Mononuclear cell (primary cell): ENCODE measurements around the gene MCTP1. TPM values are rescaled to one million over a fixed set of nuclear protein-coding genes. Genes with fewer than 3 reads are reported as not detected.

Experiments
- H3K27me3 ChIP-seq: 2 replicates; pipeline ENCODE4 v1.6.0; 2011; ENCODE audit warnings: low read length, control low read depth; ENCODE audit not compliant: insufficient read depth
- H3K4me1 ChIP-seq: 2 replicates; pipeline ENCODE4 v1.5.1; 2011; ENCODE audit warnings: mild to moderate bottlenecking, low read length, control low read depth; ENCODE audit not compliant: insufficient read depth
- H3K4me3 ChIP-seq: 2 replicates; pipeline ENCODE4 v1.5.1; 2011; ENCODE audit warnings: mild to moderate bottlenecking, low read length, moderate library complexity
- H3K9me3 ChIP-seq: 2 replicates; pipeline ENCODE4 v1.5.1; 2011; ENCODE audit warnings: low read depth, mild to moderate bottlenecking, control low read depth, low read length
- total RNA-seq: library from RNA; depleted of rRNA; stranded (reverse); fragments of >200 nt; gene quantifications from one replicate; pipeline ENCODE4 v1.2.3, GENCODE V29; 2012

The MCTP1 gene
- total RNA-seq, 1 donor, result 33.6 TPM

DNA sequence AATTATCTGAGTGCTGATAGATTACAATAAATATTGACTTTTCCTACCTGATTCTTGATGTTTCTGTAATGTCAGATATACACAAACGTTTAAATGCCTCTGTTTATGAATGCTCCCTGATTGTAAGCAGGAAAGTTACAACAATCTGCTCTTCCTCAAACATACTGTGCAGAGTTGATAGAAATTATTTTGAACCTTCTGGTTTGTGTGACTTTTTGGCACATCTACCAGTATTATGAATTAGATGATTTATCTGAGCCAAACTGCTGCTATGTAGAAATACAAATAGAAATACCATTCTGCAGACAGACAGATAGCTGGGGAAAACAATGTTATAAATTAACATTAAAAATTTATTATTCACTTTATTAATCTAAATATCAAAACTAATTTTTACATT is 553.4 kb downstream of the MCTP1 start:
- Histone ChIP-seq H3K4me1 (no peaks in the 10 kb centered on the region), H3K4me3 (no peak overlapping the region), H3K9me3 (no peaks in the 10 kb centered on the region), H3K27me3 (no peaks in the 10 kb centered on the region)

DNA sequence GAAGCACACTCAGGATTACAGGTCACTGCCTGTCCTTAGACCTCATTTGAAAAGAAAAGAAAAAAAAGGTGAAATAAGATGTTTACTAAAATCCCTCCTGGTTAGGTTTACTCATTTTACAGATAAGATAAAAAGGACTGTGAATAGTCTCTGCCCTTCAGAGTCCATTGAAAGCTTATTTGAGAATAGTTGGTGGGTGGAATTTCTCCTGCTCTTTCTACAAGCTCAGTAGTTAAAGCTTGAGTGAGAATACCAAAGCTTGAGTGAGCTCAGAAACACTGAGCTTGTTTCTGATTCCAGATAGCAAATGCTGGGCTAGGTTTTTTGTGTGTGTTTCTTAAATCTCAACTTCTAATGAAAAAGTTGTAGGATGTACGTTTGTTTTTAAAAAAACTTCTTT is 559.8 kb downstream of the MCTP1 start:
- Histone ChIP-seq H3K4me1 (no peaks in the 10 kb centered on the region), H3K4me3 (no peak overlapping the region), H3K27me3 (no peaks in the 10 kb centered on the region), H3K9me3 (no peaks in the 10 kb centered on the region)

DNA sequence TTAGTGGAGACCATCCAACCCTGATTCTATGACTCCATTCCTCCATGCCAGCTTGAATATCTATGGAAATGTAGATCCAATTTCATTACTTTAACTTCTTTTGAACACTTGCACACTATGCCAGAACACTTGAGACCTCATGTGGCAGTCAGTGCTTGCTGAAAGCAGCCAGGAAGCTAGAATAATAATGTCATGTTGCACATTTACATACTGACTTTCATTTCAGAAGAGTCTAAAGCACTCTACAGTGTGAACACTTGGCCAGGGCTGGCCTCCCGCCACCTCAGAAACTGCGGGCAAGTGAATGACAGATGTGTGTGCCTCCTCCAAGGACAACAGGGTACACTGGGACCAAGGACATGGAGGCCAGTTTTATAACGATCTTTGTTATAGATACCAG is 569.1 kb downstream of the MCTP1 start:
- Histone ChIP-seq H3K4me3 (no peak overlapping the region), H3K9me3 (no peaks in the 10 kb centered on the region), H3K27me3 (no peaks in the 10 kb centered on the region), H3K4me1 (no peaks in the 10 kb centered on the region)

DNA sequence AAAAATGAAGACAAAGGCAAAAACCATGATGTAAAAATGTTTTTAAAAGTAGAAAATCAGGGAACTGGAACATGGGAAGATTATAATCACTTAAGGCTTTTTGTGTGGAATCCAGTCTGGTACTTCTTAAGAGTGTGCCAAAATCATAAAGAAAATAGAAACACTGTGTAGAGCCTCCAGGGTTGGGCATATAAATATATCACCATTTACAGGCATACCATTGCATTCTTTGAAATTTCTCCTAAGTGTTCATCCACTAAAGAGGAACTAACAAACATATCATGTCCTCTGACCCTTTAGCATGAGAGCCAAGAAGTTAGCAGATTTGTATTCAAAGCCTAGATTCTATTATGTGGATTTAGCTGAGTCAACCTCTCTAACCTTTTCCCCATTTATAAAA is 573.1 kb downstream of the MCTP1 start:
- H3K4me1 ChIP-seq, result no peaks in the 10 kb centered on the region
- H3K27me3 ChIP-seq, result no peaks in the 10 kb centered on the region

DNA sequence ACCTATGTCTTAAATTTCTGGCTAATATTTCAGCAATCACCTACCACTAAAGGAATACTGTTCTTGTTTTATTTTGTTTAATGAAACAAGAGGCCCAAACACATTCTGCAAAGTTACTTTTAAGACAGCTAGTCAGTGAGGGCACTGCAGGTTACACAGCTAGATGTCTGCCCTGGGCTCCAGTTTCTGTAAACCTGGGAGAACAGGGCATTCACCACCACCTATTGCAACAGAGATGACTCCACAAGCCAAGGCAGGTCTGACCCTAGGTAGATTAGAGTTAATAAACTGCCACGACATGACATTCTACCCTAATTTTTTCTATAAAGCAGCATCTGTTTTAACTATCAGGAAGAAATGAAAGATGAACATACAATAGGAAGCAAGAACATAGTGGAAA is 575.6 kb downstream of the MCTP1 start:
- no peaks in the 10 kb centered on the region for H3K4me1 ChIP-seq
- H3K9me3 ChIP-seq, result no peaks in the 10 kb centered on the region
- no peak overlapping the region for H3K4me3 ChIP-seq
- no peaks in the 10 kb centered on the region for H3K27me3 ChIP-seq

More for the DNA sequence above, 573.1 kb downstream of the MCTP1 start:
- H3K9me3 ChIP-seq, result no peaks in the 10 kb centered on the region
- H3K4me3 ChIP-seq, result no peak overlapping the region

DNA sequence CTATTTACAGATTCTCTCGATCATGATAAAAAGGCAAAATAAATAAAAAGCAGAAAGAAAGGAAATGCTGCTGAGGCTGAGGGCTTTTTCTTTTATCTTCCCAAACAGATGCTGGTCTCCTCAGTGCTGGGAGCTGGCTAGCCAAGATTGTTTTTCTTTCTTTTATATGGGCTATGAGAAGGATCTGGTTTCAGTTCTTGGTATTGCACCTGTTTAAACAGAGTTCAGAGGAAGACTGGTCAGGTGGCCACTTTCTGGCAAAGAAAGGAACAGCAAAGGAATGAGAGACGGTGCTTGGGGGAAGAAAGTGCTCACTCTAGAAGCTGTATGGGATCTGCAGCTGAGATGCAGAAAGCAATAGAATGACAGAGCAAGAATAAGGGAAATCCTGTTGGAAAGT is 577.5 kb downstream of the MCTP1 start:
- H3K4me3 ChIP-seq, result no peak overlapping the region
- no peaks in the 10 kb centered on the region for H3K27me3 ChIP-seq
- H3K4me1 ChIP-seq, result no peaks in the 10 kb centered on the region
- no peaks in the 10 kb centered on the region for H3K9me3 ChIP-seq

DNA sequence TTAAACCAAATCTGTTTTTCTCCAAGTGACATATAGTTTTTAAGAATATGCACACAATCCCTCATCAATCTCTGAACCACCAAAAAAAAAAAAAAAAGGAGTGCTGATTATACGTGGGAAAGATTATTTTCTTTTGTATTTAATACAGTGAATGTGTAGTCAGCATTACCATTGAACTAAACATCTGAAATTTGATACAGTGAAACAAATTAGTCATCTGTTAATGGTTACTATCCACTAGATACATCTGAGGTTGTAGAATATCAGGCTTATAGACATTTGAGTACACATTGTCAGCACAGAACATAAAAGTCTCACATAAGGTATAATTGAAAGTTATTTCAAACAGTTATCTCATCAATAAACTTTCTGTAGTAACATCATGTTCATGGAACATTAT is 579.5 kb downstream of the MCTP1 start:
- Histone ChIP-seq H3K4me1 (no peaks in the 10 kb centered on the region), H3K4me3 (no peak overlapping the region), H3K27me3 (no peaks in the 10 kb centered on the region), H3K9me3 (no peaks in the 10 kb centered on the region)

DNA sequence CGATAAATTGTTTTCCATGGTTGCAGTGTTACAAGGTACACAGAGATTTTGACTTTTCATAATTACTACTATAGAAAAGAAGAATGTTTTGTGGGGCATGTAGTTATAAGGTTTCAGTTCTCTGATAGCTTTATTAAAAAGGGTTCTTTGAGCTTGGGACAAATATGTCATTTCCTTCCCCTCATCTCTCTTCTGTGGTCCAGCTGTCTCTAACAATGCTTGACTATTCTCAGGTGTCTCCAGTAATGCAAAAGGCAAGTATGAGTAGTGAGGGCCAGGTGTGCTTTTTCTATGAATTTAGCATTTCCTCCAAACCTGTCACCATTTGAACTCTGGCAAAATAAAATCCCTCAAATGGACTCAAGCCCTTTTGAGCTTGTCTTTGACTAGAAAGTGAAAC is 582.2 kb downstream of the MCTP1 start:
- Histone ChIP-seq H3K27me3 (no peaks in the 10 kb centered on the region), H3K4me3 (no peak overlapping the region), H3K4me1 (no peaks in the 10 kb centered on the region), H3K9me3 (no peaks in the 10 kb centered on the region)

DNA sequence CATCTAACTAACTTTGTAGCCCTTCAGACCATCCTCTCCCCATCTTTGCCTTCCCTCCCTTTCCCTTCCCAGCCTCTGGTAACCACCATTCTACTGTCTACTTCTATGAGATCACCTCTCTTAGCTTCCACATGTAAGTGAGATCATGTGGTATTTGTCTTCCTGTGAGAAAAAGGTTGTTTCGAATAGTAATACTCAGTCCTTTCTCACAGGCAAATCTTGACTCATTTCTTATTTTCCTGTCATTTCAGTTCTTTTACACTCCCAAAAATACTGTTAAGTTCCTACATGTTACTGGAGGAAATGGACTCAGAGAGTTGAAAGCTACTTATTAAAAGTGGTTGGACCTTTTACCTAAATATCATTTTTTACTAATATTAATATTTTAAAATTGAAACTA is 584.3 kb downstream of the MCTP1 start:
- Histone ChIP-seq H3K27me3 (no peaks in the 10 kb centered on the region), H3K4me1 (no peaks in the 10 kb centered on the region), H3K4me3 (no peak overlapping the region), H3K9me3 (no peaks in the 10 kb centered on the region)

DNA sequence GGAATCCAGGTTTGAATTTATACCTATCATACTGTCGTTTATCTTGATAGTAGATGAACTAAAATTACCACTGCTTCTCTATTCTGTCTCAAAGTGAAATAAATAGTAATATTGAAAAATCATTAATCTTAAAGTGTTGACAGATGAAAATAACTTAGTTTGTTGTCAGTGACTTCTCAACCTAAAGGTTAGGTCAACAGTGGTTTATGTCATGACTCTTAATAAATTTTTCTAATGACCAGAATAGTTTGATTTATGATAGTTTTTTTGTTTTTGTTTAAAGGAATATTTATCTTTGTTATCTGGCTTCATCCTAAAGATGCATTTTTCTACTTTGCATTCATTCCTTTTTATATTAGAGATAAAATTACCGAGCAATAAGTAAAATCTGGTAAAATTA is 585.3 kb downstream of the MCTP1 start:
- Histone ChIP-seq H3K27me3 (no peaks in the 10 kb centered on the region), H3K9me3 (no peaks in the 10 kb centered on the region), H3K4me1 (no peaks in the 10 kb centered on the region), H3K4me3 (no peak overlapping the region)

DNA sequence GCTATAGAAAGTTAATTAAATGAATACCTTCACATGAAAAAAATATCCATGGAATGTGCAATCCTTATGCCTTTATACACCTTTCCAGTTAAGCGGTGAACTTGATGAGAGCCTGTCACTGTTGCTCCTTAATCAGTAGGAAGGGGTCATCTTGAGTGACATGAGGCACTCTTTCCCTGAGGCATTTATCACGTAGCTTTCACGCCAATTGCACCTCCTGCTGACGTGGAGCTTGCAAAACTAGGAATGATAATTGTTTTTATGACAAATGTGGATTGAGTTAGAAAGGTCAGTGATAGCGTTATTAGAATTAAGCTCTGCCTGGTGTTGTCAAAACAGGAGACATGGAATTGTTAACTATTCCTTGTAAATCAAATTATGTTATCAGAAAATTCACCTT is 586.7 kb downstream of the MCTP1 start:
- Histone ChIP-seq H3K27me3 (no peaks in the 10 kb centered on the region), H3K4me3 (no peak overlapping the region), H3K9me3 (no peaks in the 10 kb centered on the region), H3K4me1 (no peaks in the 10 kb centered on the region)

DNA sequence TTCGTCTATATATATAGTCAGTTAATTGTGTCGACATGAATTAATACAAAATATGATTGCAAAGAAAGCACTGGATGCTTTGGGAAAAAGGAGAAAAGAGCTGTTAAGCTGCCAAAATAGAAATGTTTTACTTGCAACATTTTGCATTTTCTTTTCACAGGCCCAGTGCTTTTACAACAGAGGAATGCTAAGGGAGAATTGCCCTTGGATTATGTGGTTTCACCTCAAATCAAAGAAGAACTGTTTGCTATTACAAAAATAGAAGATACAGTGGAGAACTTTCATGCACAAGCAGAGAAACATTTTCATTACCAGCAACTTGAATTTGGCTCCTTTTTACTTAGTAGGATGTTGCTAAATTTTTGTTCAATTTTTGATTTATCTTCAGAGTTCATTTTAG is 590.2 kb downstream of the MCTP1 start:
- H3K4me3 ChIP-seq, result no peak overlapping the region
- H3K9me3 ChIP-seq, result no peaks in the 10 kb centered on the region
- H3K4me1 ChIP-seq, result no peaks in the 10 kb centered on the region
- no peaks in the 10 kb centered on the region for H3K27me3 ChIP-seq

DNA sequence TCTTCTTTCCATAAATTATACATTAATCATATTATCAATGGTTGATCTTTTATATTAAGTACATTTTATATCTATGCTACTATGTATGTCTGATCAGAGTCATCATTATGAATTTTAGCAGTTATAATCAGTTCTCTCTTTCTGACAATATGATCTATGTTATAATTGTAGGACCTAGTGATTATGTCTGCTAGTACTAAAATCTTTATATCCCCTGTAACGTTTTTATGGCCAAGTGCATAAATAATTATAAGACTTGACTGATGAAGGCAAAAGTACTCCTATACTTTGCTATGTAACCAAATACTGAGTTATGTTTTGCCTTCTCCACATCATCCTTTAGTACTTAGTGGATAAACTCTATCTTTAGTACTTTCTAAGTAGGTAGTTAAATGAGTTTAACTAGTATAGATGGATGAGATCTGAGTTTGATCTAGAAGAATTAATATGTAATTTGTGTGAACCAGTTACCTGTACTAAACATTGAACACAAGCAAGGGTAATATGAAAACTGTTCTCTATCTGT is 591.0 kb downstream of the MCTP1 start:
- Histone ChIP-seq H3K27me3 (no peaks in the 10 kb centered on the region), H3K9me3 (no peaks in the 10 kb centered on the region), H3K4me3 (no peak overlapping the region), H3K4me1 (no peaks in the 10 kb centered on the region)

DNA sequence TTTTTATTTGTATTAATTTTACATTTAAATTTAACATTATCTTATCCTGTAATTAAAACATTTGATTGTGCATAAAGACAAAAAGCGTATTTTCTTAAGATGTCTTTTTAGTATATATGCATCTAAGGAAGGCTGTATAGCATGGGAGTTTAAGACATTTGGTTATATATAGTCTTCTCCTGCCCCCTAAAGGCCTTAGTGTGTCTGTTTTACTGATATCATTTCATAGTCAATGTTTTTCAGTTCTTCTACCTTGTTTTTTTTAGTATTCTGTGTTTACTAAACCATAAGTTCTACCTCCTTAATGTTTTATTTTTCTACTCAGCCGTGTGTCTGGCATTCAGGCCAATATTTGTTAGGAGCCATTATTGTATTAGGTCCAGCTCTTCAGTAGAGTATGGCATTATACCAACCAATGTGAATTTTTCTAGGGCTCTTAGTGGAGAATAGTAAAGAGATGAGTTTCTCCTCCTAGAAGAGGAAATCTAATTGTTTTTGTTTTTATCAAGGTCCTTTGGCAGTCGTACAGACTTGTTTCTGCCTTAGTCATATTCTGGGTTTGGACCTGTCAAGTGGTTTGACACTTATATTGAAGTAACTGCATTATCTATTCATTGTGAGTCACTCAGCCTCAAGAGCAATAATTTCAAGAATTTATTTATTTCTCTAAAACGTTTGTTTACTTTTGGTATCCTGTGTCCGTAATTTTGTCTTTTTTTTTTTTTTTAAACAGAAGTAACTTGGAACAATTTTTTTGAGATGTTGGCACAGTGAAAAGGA is 591.7 kb downstream of the MCTP1 start:
- no peaks in the 10 kb centered on the region for H3K4me1 ChIP-seq
- no peaks in the 10 kb centered on the region for H3K9me3 ChIP-seq
- no peak overlapping the region for H3K4me3 ChIP-seq
- H3K27me3 ChIP-seq, result no peaks in the 10 kb centered on the region

DNA sequence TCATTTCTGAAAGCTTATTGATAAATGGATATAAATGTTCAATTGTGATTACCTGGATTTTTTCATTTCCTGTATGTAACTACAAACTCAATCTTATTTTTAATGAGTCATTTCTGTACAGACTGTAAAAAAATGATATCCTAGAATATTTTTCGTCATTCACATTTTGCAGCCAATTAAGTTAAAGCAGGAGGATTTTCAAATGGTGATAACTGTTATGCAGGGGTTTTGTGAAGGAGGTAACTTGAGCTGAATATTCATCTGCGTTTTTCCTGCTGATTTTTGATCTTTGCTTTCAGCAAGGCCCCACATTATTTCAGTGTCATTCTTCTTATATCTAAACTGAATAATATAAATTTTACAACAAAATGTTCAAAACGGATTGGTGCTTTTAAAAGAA is 592.3 kb downstream of the MCTP1 start:
- Histone ChIP-seq H3K9me3 (no peaks in the 10 kb centered on the region), H3K27me3 (no peaks in the 10 kb centered on the region), H3K4me3 (no peak overlapping the region), H3K4me1 (no peaks in the 10 kb centered on the region)

DNA sequence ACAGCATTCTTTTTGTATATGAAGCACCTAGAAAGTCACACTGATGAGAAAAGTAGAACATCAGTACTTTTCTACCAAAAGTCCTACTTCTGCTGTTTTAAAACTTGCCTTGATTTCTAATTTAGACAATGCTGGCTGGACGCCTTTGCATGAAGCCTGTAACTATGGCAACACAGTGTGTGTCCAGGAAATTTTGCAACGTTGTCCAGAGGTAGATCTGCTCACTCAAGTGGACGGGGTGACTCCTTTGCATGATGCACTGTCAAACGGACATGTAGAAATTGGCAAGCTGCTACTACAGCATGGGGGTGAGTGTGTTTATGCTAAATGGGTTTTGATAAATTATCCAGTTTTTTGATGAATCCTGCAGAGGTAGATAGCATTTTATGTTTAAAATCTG is 592.9 kb downstream of the MCTP1 start:
- H3K9me3 ChIP-seq, result no peaks in the 10 kb centered on the region
- H3K27me3 ChIP-seq, result no peaks in the 10 kb centered on the region
- H3K4me1 ChIP-seq, result no peaks in the 10 kb centered on the region
- no peak overlapping the region for H3K4me3 ChIP-seq
